HCT116 (cell line): ENCODE measurements around the gene RABEP1. TPM values are rescaled to one million over a fixed set of nuclear protein-coding genes. Genes with fewer than 3 reads are reported as not detected.
"Not testable (repeated sequence)": the region's sequence is repeated elsewhere in the genome, so short reads cannot be mapped to it uniquely, and the experiment has no call there.

Experiments used
- ATAC-seq: fragments of 200-7000 bp; cut with Tn5 transposase; 2 replicates; pipeline ENCODE4 v1.9.1; 2020; ENCODE audit warnings: mild to moderate bottlenecking, moderate library complexity
- BruUV-seq: library from RNA; stranded (reverse); fragments of 400-500 nt; replicated peaks from 2 replicates; lab custom pipeline; 2021; lab: Mats Ljungman, UMichigan
- CTCF ChIA-PET: fragments of 300-600 bp; sonication (Branson Sonifier 250); formaldehyde crosslinking; loops from one replicate; lab custom pipeline; 2021; ENCODE audit warnings: antibody characterized with exemption; lab: Charles Lee
- POLR2A ChIA-PET: fragments of 300-600, 350-600 bp; sonication (Branson Sonifier 250); formaldehyde crosslinking; loops from one replicate; lab custom pipeline; 2021; ENCODE audit warnings: antibody characterized with exemption; lab: Charles Lee
- RAD21 ChIA-PET, 2 experiments: fragments of 300-600 bp; sonication (Branson Sonifier 250); formaldehyde crosslinking; loops; one replicate each; lab custom pipeline; 2023; ENCODE audit warnings: low total read pairs in 2 of 2; ENCODE audit not compliant: uncharacterized antibody in 2 of 2, unreplicated experiment in 2 of 2, low non-redundant PET in 1 of 2; lab: Charles Lee
- DNase-seq: peaks from one replicate; pipeline ENCODE4 v3.0.0-alpha.2; 2010; ENCODE audit warnings: low read depth, low spot score
- H2AFZ ChIP-seq: fragments of 200-600 bp; shearing (Covaris generic), sonication (generic); 2 replicates; pipeline ENCODE4 v1.6.1; 2017; ENCODE audit warnings: low read depth, mixed run types, mixed read lengths, antibody characterized with exemption, low read length; ENCODE audit not compliant: poor library complexity, severe bottlenecking
- H3K27ac ChIP-seq: 2 replicates; pipeline ENCODE4 v1.5.1; 2012; ENCODE audit warnings: low read depth, low read length
- H3K27me3 ChIP-seq: fragments of 200-600 bp; sonication (generic); 2 replicates; pipeline ENCODE4 v1.6.1; 2016; ENCODE audit warnings: mixed run types, low read length, mixed read lengths; ENCODE audit not compliant: insufficient read depth
- H3K36me3 ChIP-seq, 2 experiments: fragments of 200-500 bp in 1 of 2; fragments of 200-600 bp in 1 of 2; sonication (Bioruptor generic) in 1 of 2; sonication (generic) in 1 of 2; 2 replicates each; pipeline versions ENCODE4 v1.5.1 to v1.6.1; 2014 to 2016; ENCODE audit warnings: low read length in 2 of 2, inconsistent platforms in 1 of 2, mixed read lengths in 1 of 2, mixed run types in 1 of 2; ENCODE audit not compliant: insufficient read depth in 2 of 2, control insufficient read depth in 1 of 2
- H3K4me1 ChIP-seq, 2 experiments: fragments of 200-600 bp in 1 of 2; sonication (generic) in 1 of 2; 2 replicates each; pipeline versions ENCODE4 v1.5.1 to v1.6.1; 2012 to 2017; ENCODE audit warnings: low read length in 2 of 2, inconsistent platforms in 1 of 2, mild to moderate bottlenecking in 1 of 2, mixed read lengths in 1 of 2, mixed run types in 1 of 2, moderate library complexity in 1 of 2; ENCODE audit not compliant: insufficient read depth in 2 of 2, control insufficient read depth in 1 of 2
- H3K4me2 ChIP-seq: fragments of 200-600 bp; sonication (generic); 2 replicates; pipeline ENCODE4 v1.6.1; 2017; ENCODE audit warnings: mixed run types, low read length, mixed read lengths
- H3K4me3 ChIP-seq, 2 experiments: fragments of 200-600 bp in 1 of 2; sonication (generic) in 1 of 2; replicated peaks in 1 of 2; 2 replicates each; pipeline ENCODE4 v1.5.1; 2011 to 2016; ENCODE audit warnings: low read length in 2 of 2, control low read depth in 1 of 2, low read depth in 1 of 2, mild to moderate bottlenecking in 1 of 2, mixed read lengths in 1 of 2, mixed run types in 1 of 2
- H3K79me2 ChIP-seq: fragments of 200-600 bp; sonication (generic); 2 replicates; pipeline ENCODE4 v1.6.1; 2017; ENCODE audit warnings: mild to moderate bottlenecking, mixed run types, low read length, moderate library complexity, mixed read lengths; ENCODE audit not compliant: insufficient read depth
- H3K9ac ChIP-seq: fragments of 200-600 bp; sonication (generic); 2 replicates; pipeline ENCODE4 v1.6.1; 2016; ENCODE audit warnings: low read length, mixed read lengths
- H3K9me2 ChIP-seq: fragments of 200-600 bp; sonication (generic), shearing (Covaris generic); 2 replicates; pipeline ENCODE4 v1.6.1; 2017; ENCODE audit warnings: mixed run types, mild to moderate bottlenecking, moderate library complexity; ENCODE audit not compliant: insufficient read depth
- H3K9me3 ChIP-seq, 2 experiments: fragments of 200-500 bp in 1 of 2; fragments of 200-600 bp in 1 of 2; sonication (Bioruptor generic) in 1 of 2; sonication (generic) in 1 of 2; 2 replicates each; pipeline ENCODE4 v1.6.1; 2014 to 2017; ENCODE audit warnings: low read length in 2 of 2, mixed read lengths in 2 of 2, inconsistent platforms in 1 of 2, low read depth in 1 of 2, mild to moderate bottlenecking in 1 of 2, mixed run types in 1 of 2, moderate library complexity in 1 of 2; ENCODE audit not compliant: control insufficient read depth in 1 of 2, insufficient read depth in 1 of 2
- H4K20me1 ChIP-seq: fragments of 200-600 bp; sonication (generic), shearing (Covaris generic); 2 replicates; pipeline ENCODE4 v1.6.1; 2017; ENCODE audit warnings: mixed run types, mild to moderate bottlenecking, moderate library complexity; ENCODE audit not compliant: insufficient read depth
- ELF1 ChIP-seq: IDR thresholded peaks from 2 replicates; pipeline ENCODE4 v1.6.1; 2012; ENCODE audit warnings: low read depth, borderline replicate concordance
- FOSL1 ChIP-seq: IDR thresholded peaks from 2 replicates; pipeline ENCODE4 v1.6.1; 2012; ENCODE audit warnings: low read depth
- POLR2AphosphoS5 ChIP-seq: IDR thresholded peaks from 2 replicates; pipeline ENCODE4 v1.6.1; 2011; ENCODE audit warnings: mild to moderate bottlenecking, low read depth, low read length, moderate library complexity
- RAD21 ChIP-seq: IDR thresholded peaks from 2 replicates; pipeline ENCODE4 v1.6.1; 2012; ENCODE audit warnings: low read depth, mild to moderate bottlenecking
- SP1 ChIP-seq: IDR thresholded peaks from 2 replicates; pipeline ENCODE4 v1.6.1; 2012; ENCODE audit warnings: low read depth
- SRF ChIP-seq: IDR thresholded peaks from 2 replicates; pipeline ENCODE4 v1.6.1; 2012; ENCODE audit warnings: low read depth
- ZFX ChIP-seq: fragments of 450-650 bp; IDR thresholded peaks from 2 replicates; pipeline ENCODE4 v1.6.1; 2017
- intact Hi-C: fragments of 100-400 bp; cut with micrococcal nuclease; formaldehyde crosslinking; loops from 2 replicates; pipeline ENCODE4 v1.10.0; 2022
- total RNA-seq: library from RNA; stranded (reverse); gene quantifications from one replicate; pipeline ENCODE4 v1.2.1, GENCODE V29; 2021; ENCODE audit not compliant: unreplicated experiment
- TF ChIP-seq, protein P1 (sequence below): IDR thresholded peaks from 2 replicates; pipeline ENCODE4 v1.6.1; 2012

The RABEP1 gene
- total RNA-seq, 1 experiment from 2014 or later = 38.5 TPM

DNA sequence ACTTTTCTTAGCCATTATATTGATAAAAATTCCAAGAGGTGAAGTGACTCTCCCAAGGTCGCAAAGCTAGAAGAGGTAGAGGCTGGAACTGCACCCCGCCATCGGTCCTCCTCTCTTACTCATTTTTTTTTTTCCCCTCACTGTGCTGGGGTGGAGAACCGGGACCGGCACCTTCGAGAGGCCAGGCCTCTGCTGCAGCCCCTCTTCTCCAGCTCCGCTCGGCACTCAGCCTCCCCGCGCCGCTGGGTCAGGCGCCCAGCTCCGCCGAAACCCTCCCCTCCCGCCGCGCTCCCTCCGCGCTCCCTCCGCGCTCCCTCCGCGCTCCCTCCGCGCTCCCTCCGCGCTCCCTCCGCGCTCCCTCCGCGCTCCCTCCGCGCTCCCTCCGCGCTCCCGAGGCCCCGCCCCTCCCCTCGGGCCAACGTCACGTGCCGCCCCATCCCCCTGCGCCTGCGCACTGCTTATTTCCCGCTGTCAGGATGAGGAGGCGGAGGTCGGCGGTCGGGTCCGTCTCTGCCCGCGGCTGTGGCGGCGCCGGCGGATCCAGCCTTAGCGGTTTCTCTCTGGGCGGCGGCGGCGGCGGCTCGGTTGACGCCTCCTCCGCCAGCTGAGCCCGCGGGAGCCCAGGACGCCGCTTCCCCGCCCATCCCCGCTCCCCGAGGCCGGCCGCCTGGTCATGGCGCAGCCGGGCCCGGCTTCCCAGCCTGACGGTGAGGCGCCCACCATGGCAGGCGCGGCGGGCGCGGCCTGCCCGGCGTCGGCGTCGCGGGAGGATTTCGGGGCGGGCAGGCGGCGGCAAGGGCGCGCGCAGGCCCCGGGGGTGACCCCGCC, at the start of gene RABEP1 (continued):
- TF ChIP-seq ELF1 (no peak), SP1 (peak; percentile 43), POLR2AphosphoS5 (peak; percentile 78), ZFX (peak; percentile 68), RAD21 (no peak), SRF (no peak), FOSL1 (no peak)
- TF ChIP-seq, protein P1, sequence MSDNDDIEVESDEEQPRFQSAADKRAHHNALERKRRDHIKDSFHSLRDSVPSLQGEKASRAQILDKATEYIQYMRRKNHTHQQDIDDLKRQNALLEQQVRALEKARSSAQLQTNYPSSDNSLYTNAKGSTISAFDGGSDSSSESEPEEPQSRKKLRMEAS = peak; percentile 74

DNA sequence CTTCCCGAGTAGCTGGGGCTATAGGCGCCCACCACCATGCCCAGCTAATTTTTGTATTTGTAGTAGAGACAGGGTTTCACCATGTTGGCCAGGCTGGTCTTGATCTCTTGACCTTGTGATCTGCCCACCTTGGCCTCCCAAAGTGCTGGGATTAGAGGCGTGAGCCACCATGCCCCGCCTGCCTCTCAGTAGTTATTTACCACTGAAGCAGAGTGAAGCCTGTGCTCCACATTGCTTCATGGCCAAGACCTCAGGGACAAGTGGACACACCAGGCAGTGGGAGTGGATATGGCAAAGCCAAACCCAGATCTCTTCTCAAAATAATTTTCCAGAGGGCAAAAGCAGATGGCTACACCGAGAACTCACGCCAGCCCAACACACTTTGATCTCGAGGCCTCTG, 48.6 kb upstream of the RABEP1 start:
- H4K20me1 ChIP-seq, CTCF ChIA-PET, intact Hi-C loops, H3K9me3 ChIP-seq, H3K36me3 ChIP-seq, H3K27me3 ChIP-seq, H3K4me3 ChIP-seq, POLR2A ChIA-PET, H3K4me1 ChIP-seq, H2AFZ ChIP-seq, H3K9ac ChIP-seq, H3K79me2 ChIP-seq, ATAC-seq, H3K4me2 ChIP-seq, DNase-seq, H3K9me2 ChIP-seq, H3K27ac ChIP-seq, BruUV-seq, RAD21 ChIA-PET: not testable (repeated sequence)
